ENCODE results near the gene SMURF2.

- TF ChIP-seq CTCF (conservative IDR thresholded peaks at IDR 0.05 in 1 of 2, IDR thresholded peaks at IDR 0.05 in 1 of 2; ENCODE audit: extremely low read depth in 1 of 2, insufficient read depth in 1 of 2, low read depth in 1 of 2, low read length in 2 of 2) = no peak
- TF ChIP-seq EZH2 (IDR thresholded peaks at IDR 0.05; ENCODE audit: borderline replicate concordance, low read length) = no peak
Observed at GRCh38 chr17:64546716-64547115, 115.4 kb downstream of the SMURF2 start.

Measured in mammary epithelial cell (primary cell).